Common myeloid progenitor, CD34-positive (primary cell): ENCODE results near the gene JKAMP. TPM values are rescaled to one million over a fixed set of nuclear protein-coding genes. Genes with fewer than 3 reads are reported as not detected.
"Not testable (repeated sequence)": the region's sequence is repeated elsewhere in the genome, so short reads cannot be mapped to it uniquely, and the experiment has no call there.

Experiments used
- CTCF ChIA-PET: fragments of 350-600 bp; sonication (Branson Sonifier 250); formaldehyde crosslinking; loops from one replicate; lab custom pipeline; 2021; ENCODE audit warnings: antibody characterized with exemption; lab: Charles Lee
- POLR2A ChIA-PET: fragments of 350-600 bp; sonication (Branson Sonifier 250); formaldehyde crosslinking; loops from one replicate; lab custom pipeline; 2021; ENCODE audit warnings: antibody characterized with exemption; lab: Charles Lee
- DNase-seq, 3 donors: peaks; one replicate each; pipeline versions ENCODE4 v3.0.0 to v3.0.0-alpha.2; 2013
- H3K27ac ChIP-seq, 2 experiments: 1 replicate in 1 of 2; 2 replicates in 1 of 2; pipeline ENCODE4 v1.7.0; 2013; ENCODE audit warnings: inconsistent platforms in 2 of 2, low read length in 2 of 2, mild to moderate bottlenecking in 2 of 2, low read depth in 1 of 2, moderate library complexity in 1 of 2; ENCODE audit not compliant: severe bottlenecking in 2 of 2, insufficient read depth in 1 of 2, poor library complexity in 1 of 2
- H3K27me3 ChIP-seq, 5 experiments: replicated peaks in 2 of 5; 1 replicate in 3 of 5; 2 replicates in 2 of 5; pipeline versions ENCODE4 v1.6.1 to v1.7.0; 2013; ENCODE audit warnings: low read length in 4 of 5, mild to moderate bottlenecking in 2 of 5, moderate library complexity in 2 of 5, inconsistent platforms in 1 of 5; ENCODE audit not compliant: insufficient read depth in 5 of 5, control insufficient read depth in 4 of 5
- H3K36me3 ChIP-seq, 4 experiments: 1 replicate in 2 of 4; 2 replicates in 2 of 4; pipeline versions ENCODE4 v1.6.1 to v1.7.0; 2013; ENCODE audit warnings: low read length in 3 of 4, control low read depth in 1 of 4, mild to moderate bottlenecking in 1 of 4; ENCODE audit not compliant: control insufficient read depth in 4 of 4, insufficient read depth in 4 of 4
- H3K4me1 ChIP-seq, 4 experiments: 1 replicate in 3 of 4; 2 replicates in 1 of 4; pipeline versions ENCODE4 v1.6.1 to v1.7.1; 2013; ENCODE audit warnings: low read length in 3 of 4, mild to moderate bottlenecking in 3 of 4, control low read depth in 1 of 4, inconsistent platforms in 1 of 4, moderate library complexity in 1 of 4; ENCODE audit not compliant: control insufficient read depth in 4 of 4, insufficient read depth in 4 of 4; ENCODE audit errors: control extremely low read depth in 1 of 4
- H3K4me3 ChIP-seq, 7 experiments: 1 replicate in 4 of 7; 2 replicates in 3 of 7; pipeline versions ENCODE4 v1.5.1 to v1.7.0; 2013; ENCODE audit warnings: mild to moderate bottlenecking in 7 of 7, low read length in 6 of 7, moderate library complexity in 6 of 7, inconsistent platforms in 2 of 7, low read depth in 2 of 7, control low read depth in 1 of 7; ENCODE audit not compliant: insufficient read depth in 4 of 7, control insufficient read depth in 1 of 7; ENCODE audit errors: extremely low read depth in 1 of 7
- H3K9me3 ChIP-seq, 5 experiments: 1 replicate in 4 of 5; 2 replicates in 1 of 5; pipeline versions ENCODE4 v1.6.1 to v1.7.1; 2013; ENCODE audit warnings: low read length in 4 of 5, mild to moderate bottlenecking in 2 of 5, inconsistent platforms in 1 of 5, low read depth in 1 of 5, moderate library complexity in 1 of 5; ENCODE audit not compliant: control insufficient read depth in 4 of 5, insufficient read depth in 2 of 5; ENCODE audit errors: control extremely low read depth in 1 of 5
- WGBS: methylation state at CpG from one replicate; pipeline ENCODE4 v1.1.5; 2013; ENCODE audit not compliant: insufficient coverage; 5-methylcytosine and 5-hydroxymethylcytosine counted together
- polyA plus RNA-seq: library from polyadenylated mRNA; unstranded; fragments of 120-200 nt; gene quantifications from one replicate; pipeline ENCODE4 v1.2.1, GENCODE V29; 2013

Gene JKAMP, protein sequence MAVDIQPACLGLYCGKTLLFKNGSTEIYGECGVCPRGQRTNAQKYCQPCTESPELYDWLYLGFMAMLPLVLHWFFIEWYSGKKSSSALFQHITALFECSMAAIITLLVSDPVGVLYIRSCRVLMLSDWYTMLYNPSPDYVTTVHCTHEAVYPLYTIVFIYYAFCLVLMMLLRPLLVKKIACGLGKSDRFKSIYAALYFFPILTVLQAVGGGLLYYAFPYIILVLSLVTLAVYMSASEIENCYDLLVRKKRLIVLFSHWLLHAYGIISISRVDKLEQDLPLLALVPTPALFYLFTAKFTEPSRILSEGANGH
- polyA plus RNA-seq, result 53.0 TPM

- Histone ChIP-seq H3K36me3 (peaks cover 4 to 13% (median 10%) of the 10 kb centered on the region in 4 experiments), H3K4me1 (peaks cover 21 to 64% (median 43%) of the 10 kb centered on the region in 4 experiments), H3K27me3 (no peaks in the 10 kb centered on the region), H3K4me3 (peak within 1 kb of the TSS; percentile 81 to 97 (median 90)), H3K27ac (peak within 1 kb of the TSS; percentile 66 to 87), H3K9me3 (no peaks in the 10 kb centered on the region)
- peak; percentile 97 to 99 (median 99) for DNase-seq
- POLR2A ChIA-PET, result no interaction called here
- CTCF ChIA-PET, result interaction anchor here (1.1 to 3.4 kb wide), 11 partner anchors 9 to 94 kb away, joined by 3 to 26 read pairs (median 8); partner anchors contain the start of genes CCDC175 and GPR135
- under 1% methylated on average over 86 of the region's 92 CpGs for WGBS
Observed at GRCh38 chr14:59483819-59484638, at the start of gene JKAMP, which contains the start of gene L3HYPDH. Gene JKAMP, plus strand, starts transcription at chr14:59484517. Its CDS starts 73 bp downstream, at chr14:59484590. Gene L3HYPDH, minus strand, starts transcription at chr14:59484408. Its CDS starts 92 bp downstream, at chr14:59484316.

- H3K27ac ChIP-seq, result no peak overlapping the region
- CTCF ChIA-PET, result interaction anchor here (1.3 to 3.3 kb wide), 2 partner anchors 9 to 308 kb away, joined by 4 to 13 read pairs; no protein-coding TSS in a partner anchor
Observed at GRCh38 chr14:59435101-59435500, 49.2 kb upstream of the JKAMP start.

DNA sequence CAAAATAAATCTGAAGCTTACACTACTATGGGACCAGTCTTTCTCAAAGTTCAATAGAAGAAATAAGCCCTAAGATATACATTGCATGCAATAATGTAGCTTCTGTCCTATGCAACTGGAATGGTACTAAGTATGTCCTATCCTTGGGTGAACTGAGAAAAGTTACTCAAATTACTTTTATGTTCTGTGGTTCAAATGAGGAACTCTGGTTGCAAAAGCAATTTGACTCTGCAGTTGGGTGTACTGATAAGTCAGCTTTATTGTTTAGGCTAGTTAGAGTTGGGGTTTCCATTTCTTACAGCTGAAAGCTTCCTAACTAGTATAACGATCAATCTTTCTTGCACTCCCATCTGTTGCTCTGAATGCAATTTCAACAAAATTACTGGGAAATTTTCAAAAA is 48.3 kb upstream of the JKAMP start:
- H3K4me3 ChIP-seq, result no peak overlapping the region
- 70% methylated on average over 1 of the region's 1 CpG for WGBS
- ChIA-PET CTCF (interaction anchor here (1.3 to 3.3 kb wide), 2 partner anchors 8 to 309 kb away, joined by 4 to 13 read pairs; no protein-coding TSS in a partner anchor), POLR2A (no interaction called here)
- no peaks in the 10 kb centered on the region for H3K36me3 ChIP-seq
- H3K27ac ChIP-seq, result no peak overlapping the region
- H3K27me3 ChIP-seq, result no peaks in the 10 kb centered on the region
- peaks cover 0 to 11% (median 0%) of the 10 kb centered on the region in 4 experiments for H3K4me1 ChIP-seq
- peak in 2 of 3 donors; percentile 34 to 44 for DNase-seq
- no peaks in the 10 kb centered on the region for H3K9me3 ChIP-seq

More at GRCh38 chr14:59435101-59435500, 49.2 kb upstream of the JKAMP start:
- H3K9me3 ChIP-seq, result no peaks in the 10 kb centered on the region
- H3K27me3 ChIP-seq, result no peaks in the 10 kb centered on the region
- H3K36me3 ChIP-seq, result no peaks in the 10 kb centered on the region
- no peak overlapping the region for H3K4me3 ChIP-seq
- DNase-seq, result no peak
- peaks cover 0 to 11% (median 0%) of the 10 kb centered on the region in 4 experiments for H3K4me1 ChIP-seq
- WGBS, result no CpG with 5 or more reads among the region's 3 CpGs
- POLR2A ChIA-PET, result no interaction called here

DNA sequence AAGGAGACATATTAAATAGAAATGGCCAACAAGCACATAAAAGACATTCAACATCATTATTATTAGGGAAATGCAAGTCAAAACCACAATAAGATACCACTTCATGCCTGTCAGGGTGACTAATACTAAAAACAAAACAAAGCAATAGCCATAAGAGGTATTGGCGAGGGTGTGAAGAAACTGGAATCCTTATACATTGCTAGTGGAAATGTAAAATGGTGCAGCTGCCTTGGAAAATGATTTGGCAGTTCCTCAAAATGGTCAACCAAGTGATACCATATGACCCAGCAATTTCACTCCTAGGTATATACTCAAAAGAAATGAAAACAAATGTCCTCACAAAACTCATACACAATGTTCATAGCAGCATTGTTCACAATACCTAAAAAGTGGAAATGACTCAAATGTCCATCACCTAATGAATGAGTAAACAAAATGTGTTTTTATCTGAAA is 46.1 kb upstream of the JKAMP start:
- Histone ChIP-seq H3K4me1 (peaks cover 0 to 11% (median 0%) of the 10 kb centered on the region in 4 experiments), H3K27ac (no peak overlapping the region), H3K27me3 (no peaks in the 10 kb centered on the region), H3K9me3 (no peaks in the 10 kb centered on the region), H3K36me3 (no peaks in the 10 kb centered on the region), H3K4me3 (no peak overlapping the region)
- peak in 2 of 3 donors; percentile 10 to 21 for DNase-seq
- no CpG with 5 or more reads among the region's 1 CpG for WGBS
- ChIA-PET CTCF (interaction anchor here (0.9 to 1.4 kb wide), 4 partner anchors 12 to 318 kb away, joined by 3 to 7 read pairs (median 4); no protein-coding TSS in a partner anchor), POLR2A (no interaction called here)

DNA sequence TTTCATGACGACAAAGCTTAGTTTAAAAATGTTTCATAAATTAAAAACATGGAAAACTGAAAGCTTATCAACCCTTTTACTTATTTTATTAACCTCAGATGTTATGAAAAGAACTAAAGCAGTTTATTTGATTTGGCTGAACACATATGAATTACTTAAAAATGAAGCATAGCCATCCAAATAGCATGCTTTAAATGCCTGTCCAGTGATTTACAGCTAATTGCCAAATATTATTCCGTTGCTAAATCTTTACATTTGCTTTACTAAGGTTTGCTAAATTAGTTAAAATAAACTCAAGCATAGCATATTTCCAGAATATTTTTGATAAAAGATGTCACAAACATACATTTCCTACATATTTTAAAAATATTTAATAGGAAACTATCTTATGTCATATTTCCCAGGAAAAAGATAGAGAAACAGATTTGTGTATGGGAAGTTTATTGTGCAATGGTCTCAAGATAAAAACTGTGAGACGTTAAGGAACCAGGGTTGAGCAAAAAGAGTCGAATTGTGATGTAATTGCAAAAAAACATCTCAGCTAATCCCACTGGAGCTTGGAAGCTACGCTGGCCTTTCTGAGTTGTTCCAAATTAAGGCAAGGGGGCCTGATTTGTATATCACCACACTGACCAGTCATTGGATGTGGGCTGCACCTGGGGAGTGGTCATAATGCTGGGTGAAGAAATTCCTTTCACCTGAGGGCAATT is 44.9 kb upstream of the JKAMP start:
- CTCF ChIA-PET, result interaction anchor here (0.8 to 1.5 kb wide), 6 partner anchors 11 to 800 kb away, joined by 3 to 7 read pairs (median 4); no protein-coding TSS in a partner anchor
- WGBS, result 90% methylated on average over 3 of the region's 5 CpGs
- DNase-seq, result no peak

DNA sequence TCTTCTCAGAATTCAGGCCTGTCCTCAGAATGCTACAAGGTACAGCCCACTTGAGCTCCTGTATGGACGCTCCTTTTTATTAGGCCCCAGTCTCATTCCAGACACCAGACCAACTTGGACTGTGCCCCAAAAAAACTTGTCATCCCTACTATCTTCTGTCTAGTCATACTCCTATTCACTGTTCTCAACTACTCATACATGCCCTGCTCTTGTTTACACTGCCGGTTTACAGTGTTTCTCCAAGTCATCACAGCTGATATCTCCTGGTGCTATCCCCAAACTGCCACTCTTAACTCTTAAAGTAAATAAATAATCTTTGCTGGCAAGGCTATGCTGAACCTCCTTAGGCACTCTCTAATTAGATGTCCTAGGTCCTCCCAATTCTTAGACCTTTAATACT is 35.6 kb upstream of the JKAMP start:
- CTCF ChIA-PET, H3K4me3 ChIP-seq, POLR2A ChIA-PET, DNase-seq, H3K4me1 ChIP-seq, H3K36me3 ChIP-seq, H3K27ac ChIP-seq, H3K27me3 ChIP-seq, H3K9me3 ChIP-seq: not testable (repeated sequence)
- 100% methylated on average over 1 of the region's 2 CpGs for WGBS

More for the DNA sequence above, 44.9 kb upstream of the JKAMP start:
- POLR2A ChIA-PET, result no interaction called here
- H3K27me3 ChIP-seq, result no peaks in the 10 kb centered on the region
- H3K4me1 ChIP-seq, result peaks cover 0 to 11% (median 0%) of the 10 kb centered on the region in 4 experiments
- H3K27ac ChIP-seq, result no peak overlapping the region
- no peaks in the 10 kb centered on the region for H3K9me3 ChIP-seq
- H3K4me3 ChIP-seq, result no peak overlapping the region
- H3K36me3 ChIP-seq, result no peaks in the 10 kb centered on the region
